K562 (cell line): ENCODE measurements around the gene TLCD1. TPM values are rescaled to one million over a fixed set of nuclear protein-coding genes. Genes with fewer than 3 reads are reported as not detected.
A peak's percentile ranks its signal among the peaks of the same experiment; 100 is the strongest.

Experiments used
- CBFA2T2 ChIP-seq: fragments of 450-650 bp; conservative IDR thresholded peaks from 2 replicates; pipeline ENCODE4 v1.6.1; 2017; ENCODE audit warnings: mild to moderate bottlenecking
- ILF3 ChIP-seq: fragments of 450-650 bp; IDR thresholded peaks from 2 replicates; pipeline ENCODE4 v1.6.1; 2018; ENCODE audit warnings: antibody characterized with exemption, mild to moderate bottlenecking, moderate library complexity, borderline replicate concordance
- ILK ChIP-seq: fragments of 450-650 bp; IDR thresholded peaks from 2 replicates; pipeline ENCODE4 v1.6.1; 2016; ENCODE audit warnings: missing genetic modification characterization, low read depth, mild to moderate bottlenecking, missing compliant biosample characterization, moderate library complexity, borderline replicate concordance
- NUFIP1 ChIP-seq: fragments of 450-650 bp; IDR thresholded peaks from 2 replicates; pipeline ENCODE4 v1.6.1; 2018; ENCODE audit not compliant: partially characterized antibody
- POLR2AphosphoS2 ChIP-seq: IDR thresholded peaks from 2 replicates; pipeline ENCODE4 v1.6.1; 2012; ENCODE audit warnings: low read length, improper control_type of control experiment
- PRMT5 ChIP-seq: sonication (generic); formaldehyde crosslinking; IDR thresholded peaks from 2 replicates; pipeline ENCODE4 v1.5.0; 2020; ENCODE audit warnings: missing genetic modification reagents
- SMAD1 ChIP-seq: fragments of 150-350 bp; IDR thresholded peaks from 2 replicates; pipeline ENCODE4 v1.6.1; 2014; ENCODE audit warnings: low read length, low read depth; ENCODE audit not compliant: partially characterized antibody
- TRIM28 ChIP-seq: fragments of 450-650 bp; IDR thresholded peaks from 2 replicates; pipeline ENCODE4 v1.6.1; 2017
- ZEB2 ChIP-seq: fragments of 450-650 bp; IDR thresholded peaks from 2 replicates; pipeline ENCODE4 v1.6.1; 2016
- ZNF165 ChIP-seq: fragments of 250-450 bp; sonication (Bioruptor Pico); IDR thresholded peaks from 2 replicates; pipeline ENCODE4 v1.4.0; 2020; ENCODE audit warnings: borderline replicate concordance
- ZNF197 ChIP-seq: fragments of 200-800 bp; sonication (Bioruptor generic); IDR thresholded peaks from 2 replicates; pipeline ENCODE4 v1.6.1; 2016; ENCODE audit warnings: low read depth, missing genetic modification characterization, missing compliant biosample characterization
- ZNF212 ChIP-seq: fragments of 450-650 bp; formaldehyde crosslinking; IDR thresholded peaks from 2 replicates; pipeline ENCODE4 v1.4.0; 2020; ENCODE audit warnings: mild to moderate bottlenecking
- polyA plus RNA-seq, 8 experiments: library from polyadenylated mRNA; depleted of rRNA in 4 of 8; stranded (reverse) in 5 of 8; unstranded in 3 of 8; fragments of >200 nt; fragmentation: Nextera tagmentation in 2 of 8; fragmentation: Illumina TruSeq in 1 of 8; extraction: Ambion mirVana in 2 of 8; extraction: Trizol in 1 of 8; gene quantifications; 2 replicates each; pipeline versions ENCODE4 v1.2.1 to v1.2.3, GENCODE V29; 2011 to 2014; ENCODE audit warnings: inconsistent platforms in 1 of 8, missing spikeins in 1 of 8
- total RNA-seq, 7 experiments: library from RNA; depleted of rRNA in 6 of 7; stranded (reverse); fragments of >200 nt in 6 of 7; fragmentation: Illumina TruSeq in 2 of 7; extraction: Trizol in 2 of 7; gene quantifications; 2 replicates each; pipeline versions ENCODE4 v1.2.1 to v1.2.3, GENCODE V29; 2011 to 2021; ENCODE audit warnings: low replicate concordance in 1 of 7
- TF ChIP-seq, protein P1 (sequence below): fragments of 450-650 bp; IDR thresholded peaks from 2 replicates; pipeline ENCODE4 v1.6.1; 2018; ENCODE audit not compliant: partially characterized antibody
- TF ChIP-seq, protein P2 (sequence below): sonication (generic); formaldehyde crosslinking; IDR thresholded peaks from 2 replicates; pipeline ENCODE4 v1.8.1; 2022; ENCODE audit warnings: missing genetic modification reagents
- TF ChIP-seq, protein P3 (sequence below), 3 experiments: IDR thresholded peaks in 2 of 3; conservative IDR thresholded peaks in 1 of 3; 2 replicates each; pipeline ENCODE4 v1.5.1; 2011 to 2012; ENCODE audit warnings: low read length in 3 of 3, mild to moderate bottlenecking in 3 of 3, control low read depth in 2 of 3, improper control_type of control experiment in 1 of 3, inconsistent platforms in 1 of 3, low read depth in 1 of 3, mixed read lengths in 1 of 3, moderate library complexity in 1 of 3; ENCODE audit not compliant: insufficient read depth in 2 of 3
- TF ChIP-seq, protein P4 (sequence below): fragments of 450-650 bp; IDR thresholded peaks from 2 replicates; pipeline ENCODE4 v1.6.1; 2016; ENCODE audit warnings: mild to moderate bottlenecking
- TF ChIP-seq, protein P5 (sequence below): fragments of 450-650 bp; IDR thresholded peaks from 2 replicates; pipeline ENCODE4 v1.6.1; 2016; ENCODE audit warnings: low read depth, mild to moderate bottlenecking, moderate library complexity

The TLCD1 gene
- total and polyA plus RNA-seq, 9 of the 15 experiments (the other 6 are each of a cell fraction or from before 2014, with no cell fraction given): 6.8 to 37.7 (median 21.7) TPM

DNA sequence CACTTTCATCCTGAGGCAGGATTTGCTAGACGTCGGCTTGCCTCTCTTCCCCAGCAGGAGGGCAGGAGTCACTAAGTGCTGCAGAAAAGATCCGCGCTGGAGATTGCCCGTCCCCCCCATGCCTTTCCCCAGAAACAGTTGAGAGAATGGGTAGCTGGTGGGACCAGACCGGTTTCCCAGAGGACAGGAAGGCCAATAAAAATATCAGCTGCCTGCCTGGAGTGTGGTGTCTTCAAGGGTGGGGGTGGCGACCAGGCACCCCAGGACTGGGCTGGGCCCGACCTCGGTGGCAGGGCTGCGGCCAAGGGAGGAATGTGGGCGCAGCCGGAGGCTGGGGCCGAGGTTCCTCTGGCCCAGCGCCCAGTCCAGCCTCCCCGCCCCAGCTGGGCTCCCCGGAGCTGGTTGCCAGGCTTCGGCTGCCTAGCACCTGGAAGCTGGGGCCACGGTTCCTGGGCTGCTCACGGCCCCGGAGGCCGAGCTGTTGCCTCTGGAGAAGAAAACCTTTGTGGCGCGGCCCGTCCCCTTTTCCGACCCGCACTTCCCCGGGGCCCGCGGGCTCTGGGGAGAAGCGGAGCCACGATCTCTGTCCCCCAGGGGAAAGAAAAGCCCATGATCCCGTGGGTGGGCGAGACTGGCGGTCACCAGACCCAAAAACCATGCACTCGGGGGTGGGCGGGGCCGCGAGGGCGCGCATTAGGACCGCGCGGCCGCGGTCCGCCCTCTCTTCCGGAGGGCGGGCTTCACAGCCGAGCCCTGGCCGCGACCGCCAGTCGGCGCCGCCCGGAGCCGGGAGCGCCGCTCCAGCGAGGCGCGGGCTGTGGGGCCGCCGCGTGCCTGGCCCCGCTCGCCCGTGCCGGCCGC is 17.4 kb upstream of the TLCD1 start, which contains the start of gene TRAF4 (continued):
- TF ChIP-seq, protein P1, sequence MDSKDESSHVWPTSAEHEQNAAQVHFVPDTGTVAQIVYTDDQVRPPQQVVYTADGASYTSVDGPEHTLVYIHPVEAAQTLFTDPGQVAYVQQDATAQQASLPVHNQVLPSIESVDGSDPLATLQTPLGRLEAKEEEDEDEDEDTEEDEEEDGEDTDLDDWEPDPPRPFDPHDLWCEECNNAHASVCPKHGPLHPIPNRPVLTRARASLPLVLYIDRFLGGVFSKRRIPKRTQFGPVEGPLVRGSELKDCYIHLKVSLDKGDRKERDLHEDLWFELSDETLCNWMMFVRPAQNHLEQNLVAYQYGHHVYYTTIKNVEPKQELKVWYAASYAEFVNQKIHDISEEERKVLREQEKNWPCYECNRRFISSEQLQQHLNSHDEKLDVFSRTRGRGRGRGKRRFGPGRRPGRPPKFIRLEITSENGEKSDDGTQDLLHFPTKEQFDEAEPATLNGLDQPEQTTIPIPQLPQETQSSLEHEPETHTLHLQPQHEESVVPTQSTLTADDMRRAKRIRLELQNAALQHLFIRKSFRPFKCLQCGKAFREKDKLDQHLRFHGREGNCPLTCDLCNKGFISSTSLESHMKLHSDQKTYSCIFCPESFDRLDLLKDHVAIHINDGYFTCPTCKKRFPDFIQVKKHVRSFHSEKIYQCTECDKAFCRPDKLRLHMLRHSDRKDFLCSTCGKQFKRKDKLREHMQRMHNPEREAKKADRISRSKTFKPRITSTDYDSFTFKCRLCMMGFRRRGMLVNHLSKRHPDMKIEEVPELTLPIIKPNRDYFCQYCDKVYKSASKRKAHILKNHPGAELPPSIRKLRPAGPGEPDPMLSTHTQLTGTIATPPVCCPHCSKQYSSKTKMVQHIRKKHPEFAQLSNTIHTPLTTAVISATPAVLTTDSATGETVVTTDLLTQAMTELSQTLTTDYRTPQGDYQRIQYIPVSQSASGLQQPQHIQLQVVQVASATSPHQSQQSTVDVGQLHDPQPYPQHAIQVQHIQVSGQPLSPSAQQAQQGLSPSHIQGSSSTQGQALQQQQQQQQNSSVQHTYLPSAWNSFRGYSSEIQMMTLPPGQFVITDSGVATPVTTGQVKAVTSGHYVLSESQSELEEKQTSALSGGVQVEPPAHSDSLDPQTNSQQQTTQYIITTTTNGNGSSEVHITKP: no peak
- TF ChIP-seq ILF3 (0 out of 2 replicates have a peak, but pooled peaks have one; percentile 66), ZNF165 (CRISPR knock-in tag) (no peak), SMAD1 (peak; percentile 74), POLR2AphosphoS2 (peak; percentile 72; the same call in 1 of the 2 replicates), ILK (tag) (no peak), TRIM28 (no peak), ZNF197 (CRISPR knock-in tag) (no peak), CBFA2T2 (no peak), ZEB2 (no peak), NUFIP1 (no peak), PRMT5 (no peak), ZNF212 (CRISPR knock-in tag) (no peak)
- TF ChIP-seq, protein P2, sequence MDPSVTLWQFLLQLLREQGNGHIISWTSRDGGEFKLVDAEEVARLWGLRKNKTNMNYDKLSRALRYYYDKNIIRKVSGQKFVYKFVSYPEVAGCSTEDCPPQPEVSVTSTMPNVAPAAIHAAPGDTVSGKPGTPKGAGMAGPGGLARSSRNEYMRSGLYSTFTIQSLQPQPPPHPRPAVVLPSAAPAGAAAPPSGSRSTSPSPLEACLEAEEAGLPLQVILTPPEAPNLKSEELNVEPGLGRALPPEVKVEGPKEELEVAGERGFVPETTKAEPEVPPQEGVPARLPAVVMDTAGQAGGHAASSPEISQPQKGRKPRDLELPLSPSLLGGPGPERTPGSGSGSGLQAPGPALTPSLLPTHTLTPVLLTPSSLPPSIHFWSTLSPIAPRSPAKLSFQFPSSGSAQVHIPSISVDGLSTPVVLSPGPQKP (CRISPR knock-in tag): no peak
- TF ChIP-seq, protein P3, sequence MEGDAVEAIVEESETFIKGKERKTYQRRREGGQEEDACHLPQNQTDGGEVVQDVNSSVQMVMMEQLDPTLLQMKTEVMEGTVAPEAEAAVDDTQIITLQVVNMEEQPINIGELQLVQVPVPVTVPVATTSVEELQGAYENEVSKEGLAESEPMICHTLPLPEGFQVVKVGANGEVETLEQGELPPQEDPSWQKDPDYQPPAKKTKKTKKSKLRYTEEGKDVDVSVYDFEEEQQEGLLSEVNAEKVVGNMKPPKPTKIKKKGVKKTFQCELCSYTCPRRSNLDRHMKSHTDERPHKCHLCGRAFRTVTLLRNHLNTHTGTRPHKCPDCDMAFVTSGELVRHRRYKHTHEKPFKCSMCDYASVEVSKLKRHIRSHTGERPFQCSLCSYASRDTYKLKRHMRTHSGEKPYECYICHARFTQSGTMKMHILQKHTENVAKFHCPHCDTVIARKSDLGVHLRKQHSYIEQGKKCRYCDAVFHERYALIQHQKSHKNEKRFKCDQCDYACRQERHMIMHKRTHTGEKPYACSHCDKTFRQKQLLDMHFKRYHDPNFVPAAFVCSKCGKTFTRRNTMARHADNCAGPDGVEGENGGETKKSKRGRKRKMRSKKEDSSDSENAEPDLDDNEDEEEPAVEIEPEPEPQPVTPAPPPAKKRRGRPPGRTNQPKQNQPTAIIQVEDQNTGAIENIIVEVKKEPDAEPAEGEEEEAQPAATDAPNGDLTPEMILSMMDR (IDR thresholded peaks at IDR 0.05 in 2 of 3, conservative IDR thresholded peaks at IDR 0.05 in 1 of 3; ENCODE audit: insufficient read depth in 2 of 3, low read depth in 1 of 3, low read length in 3 of 3): peak in 2 of 3 experiments; percentile 41 to 63; a peak in 4 of 6 replicates
- TF ChIP-seq, protein P4, sequence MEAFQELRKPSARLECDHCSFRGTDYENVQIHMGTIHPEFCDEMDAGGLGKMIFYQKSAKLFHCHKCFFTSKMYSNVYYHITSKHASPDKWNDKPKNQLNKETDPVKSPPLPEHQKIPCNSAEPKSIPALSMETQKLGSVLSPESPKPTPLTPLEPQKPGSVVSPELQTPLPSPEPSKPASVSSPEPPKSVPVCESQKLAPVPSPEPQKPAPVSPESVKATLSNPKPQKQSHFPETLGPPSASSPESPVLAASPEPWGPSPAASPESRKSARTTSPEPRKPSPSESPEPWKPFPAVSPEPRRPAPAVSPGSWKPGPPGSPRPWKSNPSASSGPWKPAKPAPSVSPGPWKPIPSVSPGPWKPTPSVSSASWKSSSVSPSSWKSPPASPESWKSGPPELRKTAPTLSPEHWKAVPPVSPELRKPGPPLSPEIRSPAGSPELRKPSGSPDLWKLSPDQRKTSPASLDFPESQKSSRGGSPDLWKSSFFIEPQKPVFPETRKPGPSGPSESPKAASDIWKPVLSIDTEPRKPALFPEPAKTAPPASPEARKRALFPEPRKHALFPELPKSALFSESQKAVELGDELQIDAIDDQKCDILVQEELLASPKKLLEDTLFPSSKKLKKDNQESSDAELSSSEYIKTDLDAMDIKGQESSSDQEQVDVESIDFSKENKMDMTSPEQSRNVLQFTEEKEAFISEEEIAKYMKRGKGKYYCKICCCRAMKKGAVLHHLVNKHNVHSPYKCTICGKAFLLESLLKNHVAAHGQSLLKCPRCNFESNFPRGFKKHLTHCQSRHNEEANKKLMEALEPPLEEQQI: no peak
- TF ChIP-seq, protein P5, sequence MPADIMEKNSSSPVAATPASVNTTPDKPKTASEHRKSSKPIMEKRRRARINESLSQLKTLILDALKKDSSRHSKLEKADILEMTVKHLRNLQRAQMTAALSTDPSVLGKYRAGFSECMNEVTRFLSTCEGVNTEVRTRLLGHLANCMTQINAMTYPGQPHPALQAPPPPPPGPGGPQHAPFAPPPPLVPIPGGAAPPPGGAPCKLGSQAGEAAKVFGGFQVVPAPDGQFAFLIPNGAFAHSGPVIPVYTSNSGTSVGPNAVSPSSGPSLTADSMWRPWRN: no peak
